K562 (cell line): ENCODE results near the gene SHISA5. TPM values are rescaled to one million over a fixed set of nuclear protein-coding genes. Genes with fewer than 3 reads are reported as not detected.

ENCODE experiments used
- CBX3 ChIP-seq, 2 experiments: IDR thresholded peaks; 1 replicate in 1 of 2; 2 replicates in 1 of 2; pipeline ENCODE4 v1.6.1; 2012; ENCODE audit warnings: inconsistent platforms in 2 of 2, low read length in 2 of 2, borderline replicate concordance in 1 of 2, control low read depth in 1 of 2
- CREM ChIP-seq: IDR thresholded peaks from 2 replicates; pipeline ENCODE4 v1.6.1; 2014; ENCODE audit warnings: antibody characterized with exemption, low read depth
- ILF3 ChIP-seq: fragments of 450-650 bp; IDR thresholded peaks from 2 replicates; pipeline ENCODE4 v1.6.1; 2018; ENCODE audit warnings: antibody characterized with exemption, mild to moderate bottlenecking, moderate library complexity, borderline replicate concordance
- JUN ChIP-seq, 2 experiments: sonication (generic) in 1 of 2; formaldehyde crosslinking in 1 of 2; IDR thresholded peaks; 2 replicates each; pipeline versions ENCODE4 v1.6.1 to v1.8.0; 2012 to 2022; ENCODE audit warnings: borderline replicate concordance in 2 of 2, mild to moderate bottlenecking in 2 of 2, improper control_type of control experiment in 1 of 2, low read depth in 1 of 2, low read length in 1 of 2, missing genetic modification reagents in 1 of 2
- MCM5 ChIP-seq: fragments of 450-650 bp; IDR thresholded peaks from 2 replicates; pipeline ENCODE4 v1.6.1; 2016; ENCODE audit warnings: low read depth
- PCBP1 ChIP-seq: fragments of 200-400 bp; formaldehyde crosslinking; IDR thresholded peaks from 2 replicates; pipeline ENCODE4 v1.6.1; 2018; ENCODE audit warnings: mild to moderate bottlenecking, low read depth, low read length; ENCODE audit not compliant: poor library complexity, severe bottlenecking
- SMC3 ChIP-seq: conservative IDR thresholded peaks from 2 replicates; pipeline ENCODE4 v1.6.1; 2011; ENCODE audit warnings: low read depth, low read length, improper control_type of control experiment; ENCODE audit not compliant: insufficient read depth
- ZBTB11 ChIP-seq, 3 experiments: fragments of 200-800 bp in 1 of 3; fragments of 250-450 bp in 1 of 3; fragments of 450-650 bp in 1 of 3; sonication (Bioruptor Pico) in 1 of 3; sonication (Bioruptor generic) in 1 of 3; formaldehyde crosslinking in 1 of 3; IDR thresholded peaks; 2 replicates each; pipeline versions ENCODE4 v1.6.1 to v1.8.0; 2016 to 2022; ENCODE audit warnings: mild to moderate bottlenecking in 2 of 3, missing genetic modification characterization in 2 of 3, missing compliant biosample characterization in 1 of 3, moderate library complexity in 1 of 3
- ZBTB40 ChIP-seq, 2 experiments: fragments of 450-650 bp in 1 of 2; sonication (generic) in 1 of 2; formaldehyde crosslinking in 1 of 2; IDR thresholded peaks; 2 replicates each; pipeline versions ENCODE4 v1.7.1 to v1.9.0; 2016 to 2022; ENCODE audit warnings: inconsistent platforms in 1 of 2, mild to moderate bottlenecking in 1 of 2, missing genetic modification reagents in 1 of 2
- ZNF124 ChIP-seq: sonication (generic); formaldehyde crosslinking; IDR thresholded peaks from 2 replicates; pipeline ENCODE4 v1.8.1; 2022; ENCODE audit warnings: missing genetic modification reagents
- ZNF511 ChIP-seq: sonication (generic); formaldehyde crosslinking; IDR thresholded peaks from 2 replicates; pipeline ENCODE4 v1.8.0; 2022; ENCODE audit warnings: mild to moderate bottlenecking, missing genetic modification reagents
- polyA plus RNA-seq, 8 experiments: library from polyadenylated mRNA; depleted of rRNA in 4 of 8; stranded (reverse) in 5 of 8; unstranded in 3 of 8; fragments of >200 nt; fragmentation: Nextera tagmentation in 2 of 8; fragmentation: Illumina TruSeq in 1 of 8; extraction: Ambion mirVana in 2 of 8; extraction: Trizol in 1 of 8; gene quantifications; 2 replicates each; pipeline versions ENCODE4 v1.2.1 to v1.2.3, GENCODE V29; 2011 to 2014; ENCODE audit warnings: inconsistent platforms in 1 of 8, missing spikeins in 1 of 8
- total RNA-seq, 7 experiments: library from RNA; depleted of rRNA in 6 of 7; stranded (reverse); fragments of >200 nt in 6 of 7; fragmentation: Illumina TruSeq in 2 of 7; extraction: Trizol in 2 of 7; gene quantifications; 2 replicates each; pipeline versions ENCODE4 v1.2.1 to v1.2.3, GENCODE V29; 2011 to 2021; ENCODE audit warnings: low replicate concordance in 1 of 7

The SHISA5 gene
- total and polyA plus RNA-seq, 9 of the 15 experiments (the other 6 are each of a cell fraction or from before 2014, with no cell fraction given) = 8.4 to 85.8 (median 56.1) TPM

GRCh38 chr3:48465531-48466378 is 38.2 kb downstream of the SHISA5 start (continued):
- TF ChIP-seq ZBTB40 (IDR thresholded peaks at IDR 0.05) = no peak
- TF ChIP-seq ZBTB40 (CRISPR knock-in tag; IDR thresholded peaks at IDR 0.05) = no peak
- no peak for TF ChIP-seq CREM
- no peak for TF ChIP-seq JUN (IDR thresholded peaks at IDR 0.05; ENCODE audit: borderline replicate concordance, low read depth, low read length)
- no peak for TF ChIP-seq JUN (CRISPR knock-in tag; IDR thresholded peaks at IDR 0.05; ENCODE audit: borderline replicate concordance)
- TF ChIP-seq ZNF124 = no peak
- TF ChIP-seq ZBTB11 (CRISPR knock-in tag; IDR thresholded peaks at IDR 0.05) = peak in 1 of 3 experiments; percentile 34; a peak in 1 of 6 replicates
- TF ChIP-seq MCM5 = no peak
- no peak for TF ChIP-seq PCBP1
- TF ChIP-seq ZNF511 (CRISPR knock-in tag) = no peak
- TF ChIP-seq CBX3 (IDR thresholded peaks at IDR 0.05; ENCODE audit: borderline replicate concordance in 1 of 2, low read length in 2 of 2) = no peak
- no peak for TF ChIP-seq ILF3
- peak; percentile 36; the same call in 1 of the 2 replicates for TF ChIP-seq SMC3
